GM21576 (cell line): ENCODE measurements around the gene DKK1.

ENCODE experiments used
- ATAC-seq: cut with Tn5 transposase; IDR thresholded peaks from one replicate; pipeline ENCODE4 v1.9.1; 2021; ENCODE audit warnings: mild to moderate bottlenecking, moderate library complexity; ENCODE audit not compliant: unreplicated experiment

Gene DKK1

GRCh38 chr10:52313933-52314821 is at the start of gene DKK1:
Gene DKK1, plus strand, starts transcription at chr10:52314281. Its CDS starts 154 bp downstream, at chr10:52314435.
- ATAC-seq = no peak

GRCh38 chr10:52265131-52265926 is 48.8 kb upstream of the DKK1 start:
- ATAC-seq = no peak

- ATAC-seq = no peak
Measured at GRCh38 chr10:52266858-52267257, 47.2 kb upstream of the DKK1 start.

- no peak for ATAC-seq
Measured at GRCh38 chr10:52268790-52269189, 45.3 kb upstream of the DKK1 start.

- ATAC-seq = no peak
Measured at GRCh38 chr10:52269233-52269632, 44.8 kb upstream of the DKK1 start.

- no peak for ATAC-seq
Measured at GRCh38 chr10:52276163-52276562, 37.9 kb upstream of the DKK1 start.

GRCh38 chr10:52276986-52277385 is 37.1 kb upstream of the DKK1 start:
- ATAC-seq = no peak

- no peak for ATAC-seq
Measured at GRCh38 chr10:52279546-52279945, 34.5 kb upstream of the DKK1 start.

- ATAC-seq = no peak
Measured at GRCh38 chr10:52280051-52280450, 34.0 kb upstream of the DKK1 start.

- ATAC-seq = no peak
Measured at GRCh38 chr10:52283174-52283573, 30.9 kb upstream of the DKK1 start.

- no peak for ATAC-seq
Measured at GRCh38 chr10:52284416-52285013, 29.6 kb upstream of the DKK1 start.

GRCh38 chr10:52287866-52288265 is 26.2 kb upstream of the DKK1 start:
- no peak for ATAC-seq

- no peak for ATAC-seq
Measured at GRCh38 chr10:52297747-52298146, 16.3 kb upstream of the DKK1 start.

- ATAC-seq = no peak
Measured at GRCh38 chr10:52300599-52301277, 13.3 kb upstream of the DKK1 start.

GRCh38 chr10:52308251-52309031 is 5.6 kb upstream of the DKK1 start:
- ATAC-seq = peak; percentile 80

- no peak for ATAC-seq
Measured at GRCh38 chr10:52312942-52313255, 1.2 kb upstream of the DKK1 start.

- ATAC-seq = no peak
Measured at GRCh38 chr10:52313256-52313932, 687 bp upstream of the DKK1 start.

GRCh38 chr10:52314822-52315552 is 906 bp downstream of the DKK1 start:
- no peak for ATAC-seq

- ATAC-seq = no peak
Measured at GRCh38 chr10:52316001-52316400, 1.9 kb downstream of the DKK1 start.
